ENCODE measurements around the gene TOMM6.

Gene TOMM6

GRCh38 chr6:41779788-41780550 lies 7.5 kb upstream of the TOMM6 start, which contains the start of gene FRS3:
Gene FRS3, minus strand, starts transcription at chr6:41779900. Its CDS starts 2,913 bp downstream, at chr6:41776987.
- Histone ChIP-seq H3K27me3 (replicated peaks; ENCODE audit: control insufficient read depth, insufficient read depth, low read length) (no peaks in the 10 kb centered on the region), H3K9ac (ENCODE audit: low read length) (peak within 1 kb of the TSS; percentile 89), H3K36me3 (ENCODE audit: control insufficient read depth, insufficient read depth, low read length, severe bottlenecking) (peaks cover 6% of the 10 kb centered on the region), H3K9me3 (ENCODE audit: control insufficient read depth, low read length) (no peaks in the 10 kb centered on the region), H3K4me3 (ENCODE audit: low read length) (peak within 1 kb of the TSS; percentile 91), H3K4me1 (ENCODE audit: control insufficient read depth, insufficient read depth, low read length) (peaks cover 18% of the 10 kb centered on the region)
- peak; percentile 98 for DNase-seq (ENCODE audit: low read depth)

- H3K4me1 ChIP-seq (ENCODE audit: control insufficient read depth, insufficient read depth, low read length): peaks cover 20% of the 10 kb centered on the region
- DNase-seq (ENCODE audit: low read depth): peak; percentile 46
- peak within 1 kb of the TSS; percentile 91 for H3K4me3 ChIP-seq (ENCODE audit: low read length)
- H3K27me3 ChIP-seq (replicated peaks; ENCODE audit: control insufficient read depth, insufficient read depth, low read length): no peaks in the 10 kb centered on the region
- no peaks in the 10 kb centered on the region for H3K36me3 ChIP-seq (ENCODE audit: control insufficient read depth, insufficient read depth, low read length, severe bottlenecking)
- no peaks in the 10 kb centered on the region for H3K9me3 ChIP-seq (ENCODE audit: control insufficient read depth, low read length)
- H3K9ac ChIP-seq (ENCODE audit: low read length): peak within 1 kb of the TSS; percentile 89
Measured at GRCh38 chr6:41780551-41781365, 6.7 kb upstream of the TOMM6 start, which contains the start of gene PRICKLE4. Gene PRICKLE4, plus strand, starts transcription at chr6:41780782. Its CDS starts 2,692 bp downstream, at chr6:41783474.

GRCh38 chr6:41781366-41781730 lies 6.1 kb upstream of the TOMM6 start:
- Histone ChIP-seq H3K4me1 (ENCODE audit: control insufficient read depth, insufficient read depth, low read length) (peaks cover 24% of the 10 kb centered on the region), H3K36me3 (ENCODE audit: control insufficient read depth, insufficient read depth, low read length, severe bottlenecking) (no peaks in the 10 kb centered on the region), H3K9ac (ENCODE audit: low read length) (peak overlapping the region; percentile 73), H3K27me3 (replicated peaks; ENCODE audit: control insufficient read depth, insufficient read depth, low read length) (no peaks in the 10 kb centered on the region), H3K4me3 (ENCODE audit: low read length) (peak overlapping the region; percentile 76), H3K9me3 (ENCODE audit: control insufficient read depth, low read length) (no peaks in the 10 kb centered on the region)
- DNase-seq (ENCODE audit: low read depth): no peak

- Histone ChIP-seq H3K4me3 (ENCODE audit: low read length) (no peak overlapping the region), H3K9ac (ENCODE audit: low read length) (no peak overlapping the region), H3K27me3 (replicated peaks; ENCODE audit: control insufficient read depth, insufficient read depth, low read length) (no peaks in the 10 kb centered on the region), H3K4me1 (ENCODE audit: control insufficient read depth, insufficient read depth, low read length) (peaks cover 24% of the 10 kb centered on the region), H3K9me3 (ENCODE audit: control insufficient read depth, low read length) (no peaks in the 10 kb centered on the region), H3K36me3 (ENCODE audit: control insufficient read depth, insufficient read depth, low read length, severe bottlenecking) (no peaks in the 10 kb centered on the region)
- DNase-seq (ENCODE audit: low read depth): no peak
Measured at GRCh38 chr6:41783106-41783780, 4.3 kb upstream of the TOMM6 start.

GRCh38 chr6:41784581-41785171 lies 2.8 kb upstream of the TOMM6 start:
- H3K9me3 ChIP-seq (ENCODE audit: control insufficient read depth, low read length): no peaks in the 10 kb centered on the region
- no peak overlapping the region for H3K4me3 ChIP-seq (ENCODE audit: low read length)
- H3K9ac ChIP-seq (ENCODE audit: low read length): no peak overlapping the region
- no peaks in the 10 kb centered on the region for H3K27me3 ChIP-seq (replicated peaks; ENCODE audit: control insufficient read depth, insufficient read depth, low read length)
- no peak for DNase-seq (ENCODE audit: low read depth)
- peaks cover 27% of the 10 kb centered on the region for H3K4me1 ChIP-seq (ENCODE audit: control insufficient read depth, insufficient read depth, low read length)
- peaks cover 8% of the 10 kb centered on the region for H3K36me3 ChIP-seq (ENCODE audit: control insufficient read depth, insufficient read depth, low read length, severe bottlenecking)

- H3K27me3 ChIP-seq (replicated peaks; ENCODE audit: control insufficient read depth, insufficient read depth, low read length): no peaks in the 10 kb centered on the region
Measured at GRCh38 chr6:41785254-41785653, 2.2 kb upstream of the TOMM6 start.

GRCh38 chr6:41785689-41786450 lies 1.6 kb upstream of the TOMM6 start:
- Histone ChIP-seq H3K4me3 (ENCODE audit: low read length) (peak overlapping the region; percentile 99), H3K9ac (ENCODE audit: low read length) (peak overlapping the region; percentile 100), H3K9me3 (ENCODE audit: control insufficient read depth, low read length) (no peaks in the 10 kb centered on the region), H3K4me1 (ENCODE audit: control insufficient read depth, insufficient read depth, low read length) (peaks cover 27% of the 10 kb centered on the region), H3K27me3 (replicated peaks; ENCODE audit: control insufficient read depth, insufficient read depth, low read length) (no peaks in the 10 kb centered on the region), H3K36me3 (ENCODE audit: control insufficient read depth, insufficient read depth, low read length, severe bottlenecking) (peaks cover 20% of the 10 kb centered on the region)
- DNase-seq (ENCODE audit: low read depth): peak; percentile 61

More at GRCh38 chr6:41785254-41785653, 2.2 kb upstream of the TOMM6 start:
- Histone ChIP-seq H3K36me3 (ENCODE audit: control insufficient read depth, insufficient read depth, low read length, severe bottlenecking) (peaks cover 14% of the 10 kb centered on the region), H3K9ac (ENCODE audit: low read length) (no peak overlapping the region), H3K9me3 (ENCODE audit: control insufficient read depth, low read length) (no peaks in the 10 kb centered on the region), H3K4me3 (ENCODE audit: low read length) (no peak overlapping the region), H3K4me1 (ENCODE audit: control insufficient read depth, insufficient read depth, low read length) (peaks cover 29% of the 10 kb centered on the region)
- no peak for DNase-seq (ENCODE audit: low read depth)

GRCh38 chr6:41786451-41787218 lies 859 bp upstream of the TOMM6 start:
- peak overlapping the region; percentile 100 for H3K9ac ChIP-seq (ENCODE audit: low read length)
- peak overlapping the region; percentile 99 for H3K4me3 ChIP-seq (ENCODE audit: low read length)
- DNase-seq (ENCODE audit: low read depth): peak; percentile 96
- H3K4me1 ChIP-seq (ENCODE audit: control insufficient read depth, insufficient read depth, low read length): peaks cover 19% of the 10 kb centered on the region
- no peaks in the 10 kb centered on the region for H3K27me3 ChIP-seq (replicated peaks; ENCODE audit: control insufficient read depth, insufficient read depth, low read length)
- no peaks in the 10 kb centered on the region for H3K9me3 ChIP-seq (ENCODE audit: control insufficient read depth, low read length)
- H3K36me3 ChIP-seq (ENCODE audit: control insufficient read depth, insufficient read depth, low read length, severe bottlenecking): peaks cover 28% of the 10 kb centered on the region

GRCh38 chr6:41789390-41789724 lies 1.9 kb downstream of the TOMM6 start:
- Histone ChIP-seq H3K4me3 (ENCODE audit: low read length) (peak overlapping the region; percentile 99), H3K27me3 (replicated peaks; ENCODE audit: control insufficient read depth, insufficient read depth, low read length) (no peaks in the 10 kb centered on the region), H3K9me3 (ENCODE audit: control insufficient read depth, low read length) (no peaks in the 10 kb centered on the region), H3K4me1 (ENCODE audit: control insufficient read depth, insufficient read depth, low read length) (peaks cover 19% of the 10 kb centered on the region), H3K9ac (ENCODE audit: low read length) (peak overlapping the region; percentile 5), H3K36me3 (ENCODE audit: control insufficient read depth, insufficient read depth, low read length, severe bottlenecking) (peaks cover 38% of the 10 kb centered on the region)
- DNase-seq (ENCODE audit: low read depth): no peak

GRCh38 chr6:41790045-41790444 lies 2.6 kb downstream of the TOMM6 start:
- peaks cover 19% of the 10 kb centered on the region for H3K4me1 ChIP-seq (ENCODE audit: control insufficient read depth, insufficient read depth, low read length)
- no peak overlapping the region for H3K9ac ChIP-seq (ENCODE audit: low read length)
- no peak overlapping the region for H3K4me3 ChIP-seq (ENCODE audit: low read length)
- H3K9me3 ChIP-seq (ENCODE audit: control insufficient read depth, low read length): no peaks in the 10 kb centered on the region
- H3K36me3 ChIP-seq (ENCODE audit: control insufficient read depth, insufficient read depth, low read length, severe bottlenecking): peaks cover 45% of the 10 kb centered on the region
- DNase-seq (ENCODE audit: low read depth): no peak
- H3K27me3 ChIP-seq (replicated peaks; ENCODE audit: control insufficient read depth, insufficient read depth, low read length): no peaks in the 10 kb centered on the region
